ENCODE measurements around the gene HDAC4.
A peak's percentile ranks its signal among the peaks of the same experiment; 100 is the strongest.
"Not testable (repeated sequence)": the region's sequence is repeated elsewhere in the genome, so short reads cannot be mapped to it uniquely, and the experiment has no call there.

Gene HDAC4

DNA sequence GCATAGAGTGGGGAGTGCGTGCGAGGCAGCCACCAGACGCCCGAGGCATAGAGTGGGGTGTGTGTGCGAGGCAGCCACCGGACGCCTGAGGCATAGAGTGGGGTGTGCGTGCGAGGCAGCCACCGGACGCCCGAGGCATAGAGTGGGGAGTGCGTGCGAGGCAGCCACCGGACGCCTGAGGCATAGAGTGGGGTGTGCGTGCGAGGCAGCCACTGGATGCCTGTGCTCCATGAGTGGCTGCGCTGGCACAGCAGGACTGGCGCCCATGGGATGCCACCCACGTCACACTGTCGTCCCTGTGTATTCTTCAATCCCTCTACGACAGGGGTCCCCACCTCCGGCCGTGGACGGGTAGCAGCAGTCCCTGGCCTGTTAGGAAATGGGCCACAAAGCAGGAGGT is 221.9 kb downstream of the HDAC4 start:
- DNase-seq: no peak

GRCh38 chr2:239178484-239178883 is 222.3 kb downstream of the HDAC4 start:
- no peak for DNase-seq

DNA sequence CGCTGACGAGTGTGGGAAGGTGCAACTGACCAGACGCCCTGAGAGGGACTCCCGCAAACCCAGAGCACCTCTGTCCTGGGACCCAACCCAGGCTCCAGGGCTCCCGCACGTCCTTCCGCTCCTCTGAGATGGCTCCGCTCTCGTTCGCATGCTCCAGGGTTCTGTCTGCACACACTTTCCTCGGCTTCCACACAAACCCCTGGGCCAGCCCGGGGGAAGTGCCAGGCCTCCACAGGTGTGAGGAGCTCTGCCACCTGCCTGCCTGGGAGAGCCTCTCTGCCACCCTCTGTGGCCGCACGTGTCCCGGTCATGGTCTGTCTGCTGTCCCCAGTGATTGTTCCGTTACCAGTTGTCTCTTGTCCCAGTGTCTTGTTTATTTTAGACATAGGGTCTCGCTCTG is 222.9 kb downstream of the HDAC4 start:
- DNase-seq: no peak

- no peak for DNase-seq
Measured at GRCh38 chr2:239177325-239177724, 223.5 kb downstream of the HDAC4 start.

GRCh38 chr2:239176138-239176803 is 224.5 kb downstream of the HDAC4 start:
- DNase-seq: not testable (repeated sequence)

- no peak for DNase-seq
Measured at GRCh38 chr2:239175181-239175580, 225.6 kb downstream of the HDAC4 start.

- DNase-seq: peak; percentile 43
Measured at GRCh38 chr2:239173301-239173700, 227.5 kb downstream of the HDAC4 start.

- no peak for DNase-seq
Measured at GRCh38 chr2:239171643-239172042, 229.2 kb downstream of the HDAC4 start.

GRCh38 chr2:239169311-239170048 is 231.3 kb downstream of the HDAC4 start:
- DNase-seq: no peak

DNA sequence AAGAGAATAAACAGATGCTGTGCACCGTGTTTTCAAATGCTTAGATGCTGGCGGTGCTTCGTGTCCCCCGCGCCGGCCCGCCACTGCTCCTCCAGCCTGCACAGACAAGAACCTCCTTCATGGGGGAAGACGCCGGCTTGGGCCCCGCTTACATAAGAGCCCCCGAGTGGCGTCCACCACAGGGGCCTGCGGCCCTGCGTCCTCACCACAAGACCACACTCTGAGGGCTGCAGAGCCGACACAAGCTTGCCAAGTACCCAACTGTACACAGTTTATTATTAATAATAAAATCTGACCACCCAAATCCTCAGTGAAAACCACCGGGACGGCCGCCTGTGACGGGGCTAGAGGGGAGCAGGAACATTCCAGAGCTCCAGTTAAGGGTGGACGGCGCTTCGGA is 232.2 kb downstream of the HDAC4 start:
- DNase-seq: no peak

GRCh38 chr2:239167766-239168444 is 232.9 kb downstream of the HDAC4 start:
- DNase-seq: no peak

DNA sequence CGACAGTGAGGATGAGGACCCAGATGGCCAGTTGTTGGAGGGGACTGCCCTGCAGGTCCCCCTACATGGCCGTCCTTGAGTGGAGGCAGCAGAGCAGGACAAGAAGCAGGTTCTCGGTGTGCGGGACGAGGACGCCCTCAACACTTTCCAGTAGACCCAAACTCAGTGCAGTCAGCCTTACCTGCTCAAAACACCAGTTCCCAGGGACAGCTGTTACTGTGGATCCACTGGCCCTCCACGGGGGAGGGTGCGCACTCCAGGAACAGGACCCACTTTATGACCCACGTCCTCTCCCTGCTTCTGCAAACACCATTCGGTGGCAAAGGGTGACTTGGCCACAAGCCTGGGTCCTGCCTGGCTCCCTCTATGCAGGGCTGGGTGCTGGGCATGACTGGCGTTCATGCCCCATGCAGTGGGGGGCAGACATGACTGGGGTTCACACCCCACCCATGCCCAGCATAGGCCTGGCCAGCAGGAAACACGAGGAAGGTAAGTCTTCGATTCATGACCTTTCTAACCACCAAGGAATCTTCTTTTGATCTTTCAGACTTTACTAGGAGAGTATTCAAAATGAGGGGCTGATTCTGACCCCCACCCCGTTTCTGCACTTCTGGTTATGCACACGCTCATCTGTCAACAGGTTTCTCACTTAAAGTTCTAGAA is 233.7 kb downstream of the HDAC4 start:
- DNase-seq: no peak

DNA sequence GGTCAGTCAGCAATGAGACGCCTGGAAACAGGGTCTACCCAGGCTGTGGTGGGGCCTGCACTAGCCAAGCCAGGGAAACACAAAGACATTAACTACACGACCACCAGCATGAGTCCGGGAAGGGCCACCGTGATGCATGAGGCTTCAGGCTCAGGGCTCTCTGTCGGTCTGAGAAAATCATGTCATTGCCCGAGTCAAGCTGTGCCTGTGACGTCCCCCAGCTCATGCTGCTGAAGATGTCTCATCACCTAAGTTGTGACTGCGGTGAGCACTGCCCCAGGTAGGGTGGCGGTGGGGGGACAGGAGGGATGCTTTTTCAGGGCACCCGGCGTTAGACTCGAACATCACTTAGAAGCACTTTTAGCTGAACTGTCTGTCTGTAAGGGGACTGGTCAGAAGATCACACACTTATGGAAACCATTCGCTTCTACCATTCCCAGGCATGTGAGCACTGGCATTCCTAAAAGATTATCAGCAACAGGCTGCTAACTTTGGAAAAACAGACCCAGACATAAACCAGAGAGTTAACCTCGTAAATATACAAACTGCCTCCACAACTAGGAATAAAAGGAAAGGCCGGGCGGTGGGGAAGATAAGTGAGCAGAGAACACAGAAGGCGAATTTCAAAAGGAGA is 234.5 kb downstream of the HDAC4 start:
- no peak for DNase-seq

DNA sequence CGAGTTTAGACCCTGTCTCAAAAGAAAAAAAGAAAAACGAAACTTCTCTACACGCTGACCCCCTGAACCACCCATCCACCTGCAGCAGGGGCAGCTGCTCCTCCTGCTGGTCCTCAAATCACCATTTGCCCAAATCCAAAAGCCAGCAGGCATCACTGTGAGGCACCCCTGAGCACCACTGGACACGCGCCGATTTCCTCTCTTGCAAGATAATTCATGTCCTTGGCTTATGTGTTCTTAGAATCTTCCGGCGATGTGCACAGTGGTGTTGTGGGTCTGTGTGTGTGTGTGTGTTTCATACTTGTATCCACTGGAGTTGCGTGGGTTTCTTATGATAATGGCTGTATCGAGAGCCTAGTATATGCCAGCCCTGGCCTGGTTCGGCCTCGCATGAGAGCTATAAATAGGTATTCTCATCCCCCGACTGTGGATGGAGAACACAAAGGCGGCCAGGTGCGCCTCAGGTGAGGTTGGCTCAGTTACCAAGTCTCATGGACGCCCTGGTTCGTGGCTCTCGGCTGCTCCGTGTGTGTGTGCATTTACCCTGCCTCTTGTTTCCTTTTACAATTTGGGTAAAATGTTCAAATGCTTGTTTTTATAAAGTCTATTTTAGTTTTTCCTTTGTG is 235.5 kb downstream of the HDAC4 start:
- no peak for DNase-seq

- peak; percentile 56 for DNase-seq
Measured at GRCh38 chr2:239164335-239164871, 236.4 kb downstream of the HDAC4 start.

- DNase-seq: no peak
Measured at GRCh38 chr2:239163688-239164334, 237.0 kb downstream of the HDAC4 start.

DNA sequence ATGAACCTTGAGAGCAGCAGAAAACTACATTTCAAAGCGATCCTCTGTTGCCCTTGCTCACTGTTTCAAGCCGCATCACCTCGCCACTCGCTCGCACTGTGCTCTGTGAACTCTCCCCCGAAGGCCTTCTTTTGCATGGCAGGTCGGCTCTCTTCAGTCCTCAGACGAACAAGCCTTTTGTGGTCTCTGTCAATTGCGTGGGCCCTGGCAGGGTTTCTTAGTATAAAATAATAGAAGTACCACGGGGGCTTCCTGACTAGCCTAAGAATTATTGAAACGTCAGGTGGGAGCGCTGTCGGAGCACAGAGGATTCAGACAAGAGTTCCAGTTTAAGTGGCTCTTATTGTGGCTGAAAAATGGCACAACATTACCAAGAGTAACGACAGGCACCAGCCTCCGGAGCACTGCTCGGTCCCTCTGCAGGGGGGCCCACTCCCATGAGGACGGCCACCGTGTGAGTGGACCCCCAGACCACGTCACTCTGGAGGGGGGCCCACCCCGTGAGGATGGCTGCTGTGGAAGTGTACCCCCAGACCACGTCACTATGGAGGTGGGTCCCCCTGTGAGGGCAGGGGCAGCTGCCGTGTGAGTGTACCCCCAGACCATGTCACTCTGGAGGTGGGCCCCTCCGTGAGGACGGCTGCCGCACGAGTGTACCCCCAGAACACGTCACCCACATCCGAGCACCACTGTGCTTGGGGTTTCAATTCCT is 237.7 kb downstream of the HDAC4 start:
- no peak for DNase-seq

- no peak for DNase-seq
Measured at GRCh38 chr2:239162141-239162821, 238.5 kb downstream of the HDAC4 start.

DNA sequence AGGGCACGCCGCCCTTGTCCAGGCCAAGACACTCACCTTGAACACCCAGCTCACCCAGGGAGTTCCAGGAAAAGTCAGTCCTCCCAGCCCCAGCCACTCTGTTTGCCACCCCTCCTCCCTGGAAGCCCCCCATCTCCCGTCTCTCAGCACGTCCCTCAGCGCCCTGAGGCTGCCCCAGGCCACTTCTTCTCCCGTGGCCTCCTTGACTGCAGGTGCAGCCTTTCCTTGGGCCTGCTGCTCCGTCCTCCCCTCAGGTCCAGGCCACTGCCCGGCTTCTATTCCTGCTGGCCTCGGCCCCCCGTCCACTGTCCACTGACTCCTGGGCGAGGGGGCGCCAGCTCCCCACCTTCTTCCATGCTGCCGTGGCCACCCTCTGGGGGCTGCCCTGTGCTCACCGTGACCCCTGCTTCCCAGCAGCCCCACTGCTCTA is 239.1 kb downstream of the HDAC4 start:
- DNase-seq: no peak

Measured in activated CD4-positive, alpha-beta T cell treated with anti-CD3 and anti-CD28 coated beads, Interleukin-10, Interleukin-2, amounts not matched to agents 100 ng/mL and 50 ng/mL, durations not matched to agents 16 hours and 8 hours (primary cell).